ENCODE data around the gene LTBP3. TPM values are rescaled to one million over a fixed set of nuclear protein-coding genes. Genes with fewer than 3 reads are reported as not detected.

LTBP3 gene
- total RNA-seq, 2 experiments from 2014 or later = 11.2 to 13.8 TPM

DNA sequence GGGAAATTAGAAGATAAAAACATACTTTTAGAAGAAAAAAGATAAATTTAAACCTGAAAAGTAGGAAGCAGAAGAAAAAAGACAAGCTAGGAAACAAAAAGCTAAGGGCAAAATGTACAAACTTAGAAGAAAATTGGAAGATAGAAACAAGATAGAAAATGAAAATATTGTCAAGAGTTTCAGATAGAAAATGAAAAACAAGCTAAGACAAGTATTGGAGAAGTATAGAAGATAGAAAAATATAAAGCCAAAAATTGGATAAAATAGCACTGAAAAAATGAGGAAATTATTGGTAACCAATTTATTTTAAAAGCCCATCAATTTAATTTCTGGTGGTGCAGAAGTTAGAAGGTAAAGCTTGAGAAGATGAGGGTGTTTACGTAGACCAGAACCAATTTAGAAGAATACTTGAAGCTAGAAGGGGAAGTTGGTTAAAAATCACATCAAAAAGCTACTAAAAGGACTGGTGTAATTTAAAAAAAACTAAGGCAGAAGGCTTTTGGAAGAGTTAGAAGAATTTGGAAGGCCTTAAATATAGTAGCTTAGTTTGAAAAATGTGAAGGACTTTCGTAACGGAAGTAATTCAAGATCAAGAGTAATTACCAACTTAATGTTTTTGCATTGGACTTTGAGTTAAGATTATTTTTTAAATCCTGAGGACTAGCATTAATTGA lies 58.3 kb downstream of the LTBP3 start:
- H3K4me1 ChIP-seq (ENCODE audit: insufficient read depth, low read length, poor library complexity, severe bottlenecking) = peaks cover 39% of the 10 kb centered on the region
- peak overlapping the region; percentile 98 for H3K4me2 ChIP-seq (ENCODE audit: low read length)
- peaks cover 90% of the 10 kb centered on the region for H3K79me2 ChIP-seq (ENCODE audit: insufficient read depth, low read depth, low read length)
- POLR2A ChIA-PET = interaction anchor here (0.6 to 7.8 kb wide), 18 partner anchors 8 to 125 kb away, joined by 3 to 237 read pairs (median 7); partner anchors contain the start of genes FAM89B, FRMD8, NEAT1 and SCYL1
- CTCF ChIA-PET (ENCODE audit: unreplicated experiment) = interaction anchor here (1.5 to 2.1 kb wide), 2 partner anchors 29 to 80 kb away, joined by 4 to 5 read pairs; no protein-coding TSS in a partner anchor
- peak overlapping the region; percentile 79 for H3K4me3 ChIP-seq (ENCODE audit: low read depth, low read length, poor library complexity, severe bottlenecking)
- DNase-seq (ENCODE audit: low spot score) = peak; percentile 52
- no TSS peak for BruUV-seq (replicated peaks)
- intact Hi-C loops (cut with micrococcal nuclease; ENCODE audit: unreplicated experiment) = no loop called here
- no peaks in the 10 kb centered on the region for H3K9me2 ChIP-seq (ENCODE audit: insufficient read depth, low read length)
- H3K9me3 ChIP-seq (ENCODE audit: low read length) = no peaks in the 10 kb centered on the region
- H4K20me1 ChIP-seq (ENCODE audit: insufficient read depth, low read length) = peaks cover 56% of the 10 kb centered on the region
- no peak overlapping the region for H2AFZ ChIP-seq (ENCODE audit: low read length)
- TF ChIP-seq EZH2phosphoT487 (IDR thresholded peaks at IDR 0.05; ENCODE audit: borderline replicate concordance, low read depth, low read length) (no peak), CTCF (conservative IDR thresholded peaks at IDR 0.05; ENCODE audit: low read length) (no peak)
- H3K36me3 ChIP-seq (ENCODE audit: insufficient read depth, low read length) = peaks cover 59% of the 10 kb centered on the region
- H3K27ac ChIP-seq (ENCODE audit: low read depth, low read length, poor library complexity, severe bottlenecking) = peak overlapping the region; percentile 98

DNA sequence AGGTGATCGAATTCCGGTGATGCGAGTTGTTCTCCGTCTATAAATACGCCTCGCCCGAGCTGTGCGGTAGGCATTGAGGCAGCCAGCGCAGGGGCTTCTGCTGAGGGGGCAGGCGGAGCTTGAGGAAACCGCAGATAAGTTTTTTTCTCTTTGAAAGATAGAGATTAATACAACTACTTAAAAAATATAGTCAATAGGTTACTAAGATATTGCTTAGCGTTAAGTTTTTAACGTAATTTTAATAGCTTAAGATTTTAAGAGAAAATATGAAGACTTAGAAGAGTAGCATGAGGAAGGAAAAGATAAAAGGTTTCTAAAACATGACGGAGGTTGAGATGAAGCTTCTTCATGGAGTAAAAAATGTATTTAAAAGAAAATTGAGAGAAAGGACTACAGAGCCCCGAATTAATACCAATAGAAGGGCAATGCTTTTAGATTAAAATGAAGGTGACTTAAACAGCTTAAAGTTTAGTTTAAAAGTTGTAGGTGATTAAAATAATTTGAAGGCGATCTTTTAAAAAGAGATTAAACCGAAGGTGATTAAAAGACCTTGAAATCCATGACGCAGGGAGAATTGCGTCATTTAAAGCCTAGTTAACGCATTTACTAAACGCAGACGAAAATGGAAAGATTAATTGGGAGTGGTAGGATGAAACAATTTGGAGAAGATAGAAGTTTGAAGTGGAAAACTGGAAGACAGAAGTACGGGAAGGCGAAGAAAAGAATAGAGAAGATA lies 59.0 kb downstream of the LTBP3 start, which contains the start of gene MALAT1:
TSS of gene MALAT1 (plus strand) at position 69 of the 736 bp plus-strand sequence.
- ChIA-PET CTCF (ENCODE audit: unreplicated experiment) (interaction anchor here (1.5 to 2.1 kb wide), 2 partner anchors 28 to 80 kb away, joined by 4 to 5 read pairs; no protein-coding TSS in a partner anchor), POLR2A (interaction anchor here (0.6 to 7.8 kb wide), 22 partner anchors 9 to 361 kb away, joined by 3 to 237 read pairs (median 6); partner anchors contain the start of genes FAM89B, FRMD8, NEAT1 and SCYL1)
- Histone ChIP-seq H3K27ac (ENCODE audit: low read depth, low read length, poor library complexity, severe bottlenecking) (peak within 1 kb of the TSS; percentile 98), H2AFZ (ENCODE audit: low read length) (peak within 1 kb of the TSS; percentile 65; the same call in 1 of the 2 replicates), H3K9me2 (ENCODE audit: insufficient read depth, low read length) (no peaks in the 10 kb centered on the region), H3K36me3 (ENCODE audit: insufficient read depth, low read length) (peaks cover 52% of the 10 kb centered on the region), H3K4me2 (ENCODE audit: low read length) (peak within 1 kb of the TSS; percentile 98), H3K4me3 (ENCODE audit: low read depth, low read length, poor library complexity, severe bottlenecking) (peak within 1 kb of the TSS; percentile 79), H3K9me3 (ENCODE audit: low read length) (no peaks in the 10 kb centered on the region), H3K79me2 (ENCODE audit: insufficient read depth, low read depth, low read length) (peaks cover 89% of the 10 kb centered on the region), H4K20me1 (ENCODE audit: insufficient read depth, low read length) (peaks cover 49% of the 10 kb centered on the region), H3K4me1 (ENCODE audit: insufficient read depth, low read length, poor library complexity, severe bottlenecking) (peaks cover 39% of the 10 kb centered on the region)
- intact Hi-C loops (cut with micrococcal nuclease; ENCODE audit: unreplicated experiment) = no loop called here
- DNase-seq (ENCODE audit: low spot score) = peak; percentile 97
- TF ChIP-seq EZH2phosphoT487 (IDR thresholded peaks at IDR 0.05; ENCODE audit: borderline replicate concordance, low read depth, low read length) (no peak), CTCF (conservative IDR thresholded peaks at IDR 0.05; ENCODE audit: low read length) (no peak)
- BruUV-seq (replicated peaks) = TSS peak; percentile 54

Measured in OCI-LY7 (cell line).